ENCODE measurements around the gene TAT.
"Not testable (repeated sequence)": the region's sequence is repeated elsewhere in the genome, so short reads cannot be mapped to it uniquely, and the experiment has no call there.

The TAT gene

DNA sequence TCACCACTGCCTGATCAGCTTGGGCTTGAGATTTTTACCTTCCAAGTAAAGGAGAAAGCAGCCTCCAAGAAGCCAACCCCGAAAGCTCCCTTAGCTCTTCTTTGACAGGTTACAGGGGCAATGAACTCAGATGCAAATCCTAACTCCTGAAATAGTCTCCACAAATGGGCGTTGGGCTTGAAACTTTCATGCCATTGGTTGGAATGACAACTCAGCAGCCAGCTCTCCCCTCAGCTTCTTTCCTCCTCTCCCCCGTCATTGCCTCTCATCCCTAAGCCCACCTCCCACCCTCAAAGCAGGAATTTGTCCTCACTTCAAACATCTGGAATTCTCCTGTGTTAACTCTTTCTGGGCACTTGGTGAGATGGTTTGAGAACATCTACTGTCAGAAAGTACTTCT is at the start of gene TAT:
Gene TAT (minus strand): TSS at position 122 of the 400 bp plus-strand sequence. CDS start 677 bp downstream, outside the sequence.
- DNase-seq (no peak), ATAC-seq (no peak)

DNA sequence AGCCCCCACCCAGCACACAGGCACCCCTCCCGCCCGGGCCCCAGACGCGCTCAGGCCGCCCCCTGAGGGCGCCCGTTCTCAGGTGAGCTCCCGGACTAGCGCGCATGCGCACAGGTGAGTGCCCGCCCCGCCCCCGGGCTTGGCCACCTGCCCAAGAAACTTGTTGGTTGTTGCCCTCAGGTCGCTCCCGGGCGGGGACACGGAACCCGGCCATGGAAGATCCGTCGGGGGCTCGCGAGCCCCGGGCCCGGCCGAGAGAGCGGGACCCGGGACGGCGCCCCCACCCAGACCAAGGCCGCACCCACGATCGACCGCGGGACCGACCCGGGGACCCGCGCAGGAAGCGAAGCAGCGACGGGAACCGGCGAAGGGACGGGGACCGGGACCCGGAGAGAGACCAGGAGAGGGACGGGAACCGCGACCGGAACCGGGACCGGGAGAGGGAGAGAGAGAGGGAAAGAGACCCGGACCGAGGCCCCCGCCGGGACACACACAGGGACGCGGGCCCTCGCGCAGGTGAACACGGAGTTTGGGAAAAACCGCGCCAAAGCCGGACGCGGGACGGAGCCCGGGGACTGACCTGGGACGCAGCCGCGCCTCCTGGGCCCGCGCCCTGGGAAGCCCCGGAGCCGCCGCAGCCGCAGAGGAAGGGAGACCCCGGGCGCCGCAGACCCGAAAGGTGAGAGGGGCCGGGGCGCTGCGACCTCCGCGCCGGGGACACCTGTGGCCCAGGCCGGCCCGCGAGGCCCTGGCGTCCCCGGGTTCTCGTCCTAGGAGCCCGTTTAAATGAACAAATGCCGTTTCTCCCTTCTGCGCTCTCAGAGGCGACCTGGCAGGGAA is 49.3 kb upstream of the TAT start, which contains the start of gene MARVELD3:
Gene MARVELD3 (plus strand): TSS at position 167 of the 840 bp plus-strand sequence. CDS start 46 bp downstream, at position 213.
- DNase-seq (peak; percentile 28), ATAC-seq (no peak)

DNA sequence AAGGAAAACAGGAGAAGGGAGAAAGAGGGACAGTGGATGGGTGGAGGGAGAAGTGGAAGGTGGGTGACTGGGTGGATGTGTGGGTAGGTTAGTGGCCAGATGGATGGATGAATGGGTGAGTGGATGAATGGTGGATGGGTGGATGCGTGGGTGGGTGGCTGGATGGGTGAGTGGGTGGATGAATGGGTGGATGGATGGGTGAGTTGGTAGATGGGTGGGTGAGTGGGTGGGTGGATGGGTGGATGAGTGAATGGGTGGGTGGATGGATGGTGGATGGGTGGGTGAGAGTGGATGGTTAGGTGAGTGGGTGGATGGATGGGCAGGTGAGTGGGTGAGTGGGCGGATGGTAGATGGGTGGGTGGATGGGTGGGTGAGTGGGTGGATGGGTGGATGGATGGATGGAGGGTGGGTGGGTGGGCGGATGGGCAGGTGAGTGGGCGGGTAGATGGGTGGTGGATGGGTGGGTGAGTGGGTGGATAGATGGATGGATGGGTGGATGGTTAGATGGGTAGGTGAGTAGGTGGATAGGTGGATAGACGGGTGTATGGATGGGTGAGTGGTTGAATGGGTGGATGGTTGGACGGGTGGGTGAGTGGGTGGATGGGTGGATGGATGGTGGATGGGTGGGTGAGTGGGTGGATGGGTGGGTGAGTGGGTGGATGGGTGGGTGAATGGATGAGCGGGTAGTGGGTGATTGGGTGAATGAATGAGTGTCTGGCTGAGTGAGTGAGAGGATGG is 48.4 kb upstream of the TAT start:
- no peak for DNase-seq
- no peak for ATAC-seq

- DNase-seq (no peak), ATAC-seq (no peak)
Observed at GRCh38 chr16:71623597-71623996, 46.7 kb upstream of the TAT start.

DNA sequence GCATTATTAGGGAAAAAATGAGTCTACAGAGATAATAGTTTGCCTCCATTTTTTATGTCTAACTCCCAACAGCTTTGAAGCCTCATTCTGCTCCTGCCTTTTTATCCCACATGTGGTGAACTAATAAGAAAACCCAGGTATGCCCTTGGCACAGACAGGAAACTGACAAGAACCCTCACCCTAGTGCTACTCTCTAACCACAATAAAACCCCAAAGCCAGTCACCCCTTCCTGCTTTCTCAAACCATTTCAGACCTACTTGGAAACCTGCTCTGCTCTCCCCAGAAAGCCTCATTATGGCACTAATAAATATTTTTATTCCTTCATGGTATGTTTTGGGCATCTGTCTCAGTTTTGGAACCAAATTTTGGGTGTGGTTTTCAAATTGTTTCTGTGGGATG is 45.2 kb upstream of the TAT start:
- no peak for ATAC-seq
- no peak for DNase-seq

GRCh38 chr16:71618429-71618828 is 41.5 kb upstream of the TAT start:
- ATAC-seq (no peak), DNase-seq (no peak)

- not testable (repeated sequence) for ATAC-seq, DNase-seq
Observed at GRCh38 chr16:71614956-71615355, 38.1 kb upstream of the TAT start.

DNA sequence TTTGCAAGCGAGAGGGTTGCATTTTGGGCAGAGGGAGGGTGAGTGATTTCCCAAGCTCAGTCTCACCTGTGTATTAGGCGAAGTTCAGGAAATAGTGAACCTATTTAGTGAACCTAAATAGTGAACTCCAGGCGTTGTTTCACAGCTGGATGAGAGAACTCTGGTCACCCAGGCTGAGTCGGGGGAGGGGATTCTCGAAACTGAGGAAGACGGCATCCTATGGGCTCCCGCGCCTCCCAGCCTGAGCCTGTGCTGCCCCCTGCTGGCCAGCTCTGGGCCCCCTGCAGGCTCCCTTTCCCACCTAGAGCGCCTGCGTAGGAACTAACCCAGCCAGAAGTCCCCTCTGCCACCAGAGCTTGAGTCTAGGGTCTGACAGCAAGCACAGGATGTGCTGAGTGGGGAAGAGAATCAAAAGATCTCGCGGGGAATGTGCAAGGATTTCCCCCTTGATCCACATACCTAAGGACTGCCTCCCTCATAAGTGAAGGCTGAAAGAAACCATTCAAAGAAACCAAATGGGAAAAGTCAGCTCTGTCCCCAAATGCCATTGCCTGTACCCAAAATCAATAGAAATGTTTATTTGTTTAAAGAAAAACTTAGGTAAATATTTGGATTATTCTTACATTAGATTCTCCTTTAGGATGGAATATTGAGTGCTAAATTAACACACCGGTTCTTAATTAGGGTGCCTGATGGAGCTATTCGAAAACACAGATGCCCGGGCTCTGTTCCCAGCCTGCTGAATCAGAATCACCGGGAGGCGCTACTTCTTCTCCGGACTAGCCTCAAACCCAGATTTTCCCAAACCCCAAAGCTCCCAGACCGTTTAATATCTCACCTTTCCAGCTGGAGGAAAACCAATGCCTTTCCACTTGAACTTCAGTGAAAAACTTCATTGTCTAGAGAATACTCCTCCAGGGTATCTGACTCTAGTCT is 34.3 kb upstream of the TAT start:
- ATAC-seq (peak; percentile 83), DNase-seq (peak; percentile 93)

DNA sequence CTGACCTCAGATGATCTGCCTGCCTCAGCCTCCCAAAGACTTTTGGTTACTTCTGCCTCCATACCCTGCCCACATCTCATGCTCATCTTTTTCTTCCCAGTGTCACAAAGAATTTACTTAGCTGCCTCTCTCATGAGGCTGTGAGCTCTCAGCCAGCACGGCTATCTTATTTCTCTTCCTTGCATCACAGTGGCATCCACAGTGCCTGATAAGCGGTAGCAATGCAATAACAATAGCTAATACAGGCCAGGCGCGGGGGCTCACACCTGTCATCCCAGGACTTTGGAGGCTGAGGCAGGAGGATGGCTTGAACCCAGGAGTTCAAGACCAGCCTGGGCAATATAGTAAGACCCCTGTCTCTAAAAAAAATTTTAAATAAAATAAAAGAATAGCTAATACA is 33.6 kb upstream of the TAT start:
- DNase-seq = no peak
- no peak for ATAC-seq

GRCh38 chr16:71609066-71609465 is 32.2 kb upstream of the TAT start:
- DNase-seq (no peak), ATAC-seq (no peak)

GRCh38 chr16:71600822-71601221 is 23.9 kb upstream of the TAT start:
- DNase-seq (no peak), ATAC-seq (no peak)

GRCh38 chr16:71598426-71598825 is 21.5 kb upstream of the TAT start:
- not testable (repeated sequence) for DNase-seq, ATAC-seq

DNA sequence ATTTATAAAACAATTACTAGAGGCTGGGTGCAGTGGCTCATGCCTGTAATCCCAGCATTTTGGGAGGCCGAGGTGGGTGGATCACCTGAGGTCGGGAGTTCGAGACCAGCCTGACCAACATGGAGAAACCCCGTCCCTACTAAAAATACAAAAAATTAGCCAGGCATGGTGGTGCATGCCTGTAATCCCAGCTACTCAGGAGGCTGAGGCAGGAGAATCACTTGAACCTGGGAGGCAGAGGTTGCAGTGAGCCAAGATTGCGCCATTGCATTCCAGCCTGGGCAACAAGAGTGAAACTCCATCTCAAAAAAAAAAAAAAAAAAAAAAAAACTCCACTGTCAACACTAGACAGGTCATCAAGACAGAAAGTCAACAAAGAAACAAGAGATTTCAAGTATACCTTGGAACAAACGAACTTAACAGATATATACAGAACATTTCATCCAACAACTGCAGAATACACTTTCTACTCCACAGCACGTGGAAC is 18.5 kb upstream of the TAT start:
- not testable (repeated sequence) for ATAC-seq, DNase-seq

DNA sequence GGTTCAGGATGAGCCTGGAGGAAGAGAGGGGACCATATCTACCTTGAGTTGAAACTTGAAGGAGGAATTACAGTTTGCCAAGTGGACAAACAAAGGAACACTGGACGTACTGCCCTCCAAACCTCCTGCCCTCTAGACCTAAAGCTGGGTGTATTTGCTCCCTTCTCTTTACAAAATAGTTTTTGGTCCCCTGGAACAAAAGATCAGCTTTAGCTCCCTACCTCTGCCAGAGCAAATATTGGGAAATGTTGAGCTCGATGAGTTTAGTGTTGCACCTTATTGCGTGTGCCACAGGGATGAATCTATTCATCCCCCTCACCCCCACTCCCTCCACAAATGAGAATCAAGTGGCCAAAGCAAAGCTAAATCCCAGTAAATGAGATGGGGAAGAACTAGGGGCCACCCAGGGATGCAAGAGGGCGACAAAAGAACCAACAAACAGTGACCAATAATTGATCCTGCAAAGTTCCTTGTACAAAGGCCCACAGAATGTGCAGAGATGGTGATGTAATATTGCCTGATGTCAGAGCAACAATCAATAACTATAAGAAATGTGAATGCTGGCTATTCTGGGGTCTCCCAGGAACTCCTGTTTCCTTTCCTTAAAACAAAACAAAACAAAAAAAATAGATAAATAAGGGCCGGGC is 17.2 kb upstream of the TAT start:
- no peak for DNase-seq
- no peak for ATAC-seq

GRCh38 chr16:71593048-71593999 is 16.4 kb upstream of the TAT start:
- ATAC-seq = no peak
- no peak for DNase-seq

GRCh38 chr16:71591917-71592316 is 15.0 kb upstream of the TAT start:
- no peak for ATAC-seq

GRCh38 chr16:71590584-71590983 is 13.7 kb upstream of the TAT start:
- no peak for DNase-seq
- no peak for ATAC-seq

More at GRCh38 chr16:71591917-71592316, 15.0 kb upstream of the TAT start:
- no peak for DNase-seq

DNA sequence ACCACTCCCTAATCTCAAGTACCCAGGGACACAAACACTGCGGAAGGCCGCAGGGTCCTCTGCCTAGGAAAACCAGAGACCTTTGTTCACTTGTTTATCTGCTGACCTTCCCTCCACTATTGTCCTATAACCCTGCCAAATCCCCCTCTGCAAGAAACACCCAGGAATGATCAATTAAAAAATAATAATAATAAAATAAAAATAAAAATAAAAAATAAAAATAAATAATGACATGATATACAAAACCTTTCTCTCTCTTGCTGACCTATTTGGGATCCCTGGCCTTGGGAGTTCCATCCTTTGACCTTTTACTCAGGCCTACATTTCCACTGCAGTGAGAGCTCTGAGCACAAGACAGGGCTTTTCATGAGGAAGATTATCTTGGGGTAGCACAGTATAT is 13.2 kb upstream of the TAT start:
- not testable (repeated sequence) for DNase-seq, ATAC-seq

GRCh38 chr16:71589334-71589733 is 12.4 kb upstream of the TAT start:
- not testable (repeated sequence) for DNase-seq, ATAC-seq

DNA sequence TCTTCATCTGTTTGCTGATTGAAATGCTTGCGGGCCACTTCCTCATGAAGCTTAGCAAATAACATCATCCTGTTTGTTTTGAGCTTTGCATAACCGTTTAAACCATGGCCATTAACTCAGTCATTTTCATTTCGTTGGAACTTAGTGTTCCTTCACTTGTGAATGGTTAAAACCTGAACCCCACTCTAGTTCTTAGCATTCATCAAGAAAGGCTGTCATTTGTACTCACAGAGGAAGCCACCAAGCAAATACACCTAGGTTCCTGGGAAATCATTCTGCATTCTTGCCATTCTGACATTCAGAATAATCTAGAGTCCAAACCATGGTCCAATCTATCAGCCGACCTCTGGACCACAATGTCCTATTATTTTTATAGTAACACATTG is 8.4 kb upstream of the TAT start:
- no peak for DNase-seq
- no peak for ATAC-seq

All from stimulated activated naive CD8-positive, alpha-beta T cell treated with anti-CD3 and anti-CD28 coated beads, Interleukin-15, Interleukin-2, amounts not matched to agents 100 U/mL and 50 U/mL, for 24 hours (primary cell).